ENCODE results near the gene SMARCA4. TPM values are rescaled to one million over a fixed set of nuclear protein-coding genes. Genes with fewer than 3 reads are reported as not detected.
"Not testable (repeated sequence)": the region's sequence is repeated elsewhere in the genome, so short reads cannot be mapped to it uniquely, and the experiment has no call there.

Gene SMARCA4
- total RNA-seq, 1 experiment from 2014 or later, result 57.9 TPM

DNA sequence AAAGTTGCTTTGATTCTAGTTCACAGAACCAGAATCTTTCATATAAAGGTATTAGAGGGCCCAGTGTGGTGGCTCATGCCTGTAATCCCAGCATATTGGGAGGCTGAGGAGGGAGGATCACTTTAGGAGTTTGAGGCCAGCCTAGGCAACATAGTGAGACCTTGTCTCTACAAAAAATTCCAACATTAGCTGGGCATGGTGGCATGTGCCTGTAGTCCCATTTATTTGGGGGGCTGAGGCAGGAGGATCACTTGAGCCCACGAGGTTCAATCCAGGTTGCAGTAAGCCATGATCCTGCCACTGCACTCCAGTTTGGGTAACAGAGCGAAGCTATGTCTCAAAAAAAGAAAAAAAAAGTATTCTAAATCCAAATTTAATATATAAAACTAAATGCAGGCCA lies 137.5 kb downstream of the SMARCA4 start:
- DNase-seq (ENCODE audit: low spot score), result no peak

GRCh38 chr19:11098861-11099260 lies 138.0 kb downstream of the SMARCA4 start:
- no peak for DNase-seq (ENCODE audit: low spot score)

DNA sequence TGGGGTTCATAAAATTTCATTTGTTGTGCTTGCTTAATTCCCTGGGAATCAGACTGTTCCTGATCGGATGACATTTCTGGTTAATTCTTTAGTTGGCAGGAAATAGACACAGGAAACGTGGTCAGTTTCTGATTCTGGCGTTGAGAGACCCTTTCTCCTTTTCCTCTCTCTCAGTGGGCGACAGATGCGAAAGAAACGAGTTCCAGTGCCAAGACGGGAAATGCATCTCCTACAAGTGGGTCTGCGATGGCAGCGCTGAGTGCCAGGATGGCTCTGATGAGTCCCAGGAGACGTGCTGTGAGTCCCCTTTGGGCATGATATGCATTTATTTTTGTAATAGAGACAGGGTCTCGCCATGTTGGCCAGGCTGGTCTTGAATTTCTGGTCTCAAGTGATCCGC lies 139.2 kb downstream of the SMARCA4 start:
- no peak for DNase-seq (ENCODE audit: low spot score)

- no peak for DNase-seq (ENCODE audit: low spot score)
Measured at GRCh38 chr19:11101057-11101456, 140.2 kb downstream of the SMARCA4 start.

DNA sequence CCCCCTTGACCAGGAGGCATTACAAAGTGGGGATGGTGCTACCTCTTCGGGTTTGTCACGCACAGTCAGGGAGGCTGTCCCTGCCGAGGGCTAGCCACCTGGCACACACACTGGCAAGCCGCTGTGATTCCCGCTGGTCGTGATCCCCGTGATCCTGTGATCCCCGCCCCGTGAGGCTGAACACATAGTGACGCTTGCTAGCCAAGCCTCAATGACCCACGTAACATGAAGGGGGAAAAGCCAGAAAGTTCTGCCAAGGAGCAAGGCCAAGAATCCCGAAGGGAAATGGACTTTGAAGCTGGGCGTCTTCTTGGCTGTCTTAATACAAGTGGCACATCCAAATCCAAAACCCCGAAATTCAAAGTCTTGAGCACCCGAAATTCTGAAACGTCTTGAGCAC lies 142.1 kb downstream of the SMARCA4 start:
- DNase-seq (ENCODE audit: low spot score), result no peak

DNA sequence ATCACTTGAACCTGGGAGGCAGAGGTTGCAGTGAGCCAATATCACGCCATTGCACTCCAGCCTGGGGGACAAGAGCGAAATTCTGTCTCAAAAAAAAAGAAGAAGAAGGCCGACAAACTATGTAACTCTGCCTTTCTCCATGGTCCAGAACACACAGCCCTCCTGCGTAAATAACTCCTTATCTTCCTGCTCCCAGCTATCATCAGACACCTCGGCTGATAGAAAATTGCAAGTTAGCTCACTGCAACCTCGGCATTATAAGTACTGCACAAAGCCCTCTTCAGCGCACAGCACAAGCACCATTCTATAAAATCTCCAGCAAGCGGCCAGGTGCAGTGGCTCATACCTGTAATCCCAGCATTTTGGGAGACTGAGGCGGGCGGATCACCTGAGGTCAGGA lies 142.8 kb downstream of the SMARCA4 start:
- not testable (repeated sequence) for DNase-seq (ENCODE audit: low spot score)

DNA sequence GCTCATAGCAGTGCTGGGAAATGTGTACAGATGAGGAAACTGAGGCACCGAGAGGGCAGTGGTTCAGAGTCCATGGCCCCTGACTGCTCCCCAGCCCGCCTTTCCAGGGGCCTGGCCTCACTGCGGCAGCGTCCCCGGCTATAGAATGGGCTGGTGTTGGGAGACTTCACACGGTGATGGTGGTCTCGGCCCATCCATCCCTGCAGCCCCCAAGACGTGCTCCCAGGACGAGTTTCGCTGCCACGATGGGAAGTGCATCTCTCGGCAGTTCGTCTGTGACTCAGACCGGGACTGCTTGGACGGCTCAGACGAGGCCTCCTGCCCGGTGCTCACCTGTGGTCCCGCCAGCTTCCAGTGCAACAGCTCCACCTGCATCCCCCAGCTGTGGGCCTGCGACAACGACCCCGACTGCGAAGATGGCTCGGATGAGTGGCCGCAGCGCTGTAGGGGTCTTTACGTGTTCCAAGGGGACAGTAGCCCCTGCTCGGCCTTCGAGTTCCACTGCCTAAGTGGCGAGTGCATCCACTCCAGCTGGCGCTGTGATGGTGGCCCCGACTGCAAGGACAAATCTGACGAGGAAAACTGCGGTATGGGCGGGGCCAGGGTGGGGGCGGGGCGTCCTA lies 144.3 kb downstream of the SMARCA4 start:
- no peak for DNase-seq (ENCODE audit: low spot score)

- no peak for DNase-seq (ENCODE audit: low spot score)
Measured at GRCh38 chr19:11106477-11106876, 145.6 kb downstream of the SMARCA4 start.

GRCh38 chr19:11108746-11109145 lies 147.9 kb downstream of the SMARCA4 start:
- DNase-seq (ENCODE audit: low spot score), result no peak

- DNase-seq (ENCODE audit: low spot score), result no peak
Measured at GRCh38 chr19:11111117-11111770, 150.4 kb downstream of the SMARCA4 start.

GRCh38 chr19:11111771-11112144 lies 150.9 kb downstream of the SMARCA4 start:
- DNase-seq (ENCODE audit: low spot score), result no peak

Other genes with a start within 250 kb of the SMARCA4 start
- gene DNM2, start 243.0 kb upstream of the SMARCA4 start, total RNA-seq (2014; rRNA removed; shearing (Covaris generic)), result 24.3 and 31.0 TPM in 2 replicates
- 66.2 and 100 TPM in 2 replicates for gene TMED1, start 124.8 kb upstream of the SMARCA4 start, total RNA-seq (2014; rRNA removed; shearing (Covaris generic))
- not detected in 2 replicates for gene C19orf38, start 112.6 kb upstream of the SMARCA4 start, total RNA-seq (2014; rRNA removed; shearing (Covaris generic))
- 21.0 and 21.2 TPM in 2 replicates for gene CARM1, start 89.5 kb upstream of the SMARCA4 start, total RNA-seq (2014; rRNA removed; shearing (Covaris generic))
- gene YIPF2, start 32.4 kb upstream of the SMARCA4 start, total RNA-seq (2014; rRNA removed; shearing (Covaris generic)), result 31.7 and 42.5 TPM in 2 replicates
- gene TIMM29, start 32.2 kb upstream of the SMARCA4 start, total RNA-seq (2014; rRNA removed; shearing (Covaris generic)), result 11.2 and 23.5 TPM in 2 replicates
- gene LDLR, start 128.4 kb downstream of the SMARCA4 start, total RNA-seq (2014; rRNA removed; shearing (Covaris generic)), result 82.0 and 87.2 TPM in 2 replicates
- gene SPC24, start 194.8 kb downstream of the SMARCA4 start, total RNA-seq (2014; rRNA removed; shearing (Covaris generic)), result 32.6 and 37.8 TPM in 2 replicates
- gene KANK2, start 236.5 kb downstream of the SMARCA4 start, total RNA-seq (2014; rRNA removed; shearing (Covaris generic)), result 63.8 and 79.8 TPM in 2 replicates